Non-pigmented ciliary epithelial cell (primary cell): ENCODE results near the gene GLB1L2.
"Not testable (repeated sequence)": the region's sequence is repeated elsewhere in the genome, so short reads cannot be mapped to it uniquely, and the experiment has no call there.

Experiments
- DNase-seq: peaks from one replicate; pipeline ENCODE4 v3.0.0-alpha.2; 2010; ENCODE audit warnings: low read depth

GLB1L2 gene

DNA sequence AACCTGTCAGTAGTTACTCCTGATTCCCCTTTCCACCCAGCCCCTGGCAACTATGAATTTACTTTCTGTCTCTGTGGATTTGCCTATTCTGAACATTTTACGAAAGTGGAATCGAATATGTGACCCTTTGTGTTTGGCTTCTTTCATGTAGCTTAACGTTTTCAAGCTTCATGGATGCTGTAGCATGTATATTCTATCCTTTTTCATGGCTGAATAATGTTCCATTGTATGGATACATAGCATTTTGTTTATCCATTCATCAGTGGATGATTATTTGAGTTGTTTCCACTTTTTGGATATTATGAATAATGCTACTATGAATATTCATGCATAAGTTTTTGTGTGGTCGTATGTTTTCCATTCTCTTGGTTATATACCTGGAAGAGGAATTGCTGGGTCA, 9.2 kb upstream of the GLB1L2 start:
- no peak for DNase-seq

DNA sequence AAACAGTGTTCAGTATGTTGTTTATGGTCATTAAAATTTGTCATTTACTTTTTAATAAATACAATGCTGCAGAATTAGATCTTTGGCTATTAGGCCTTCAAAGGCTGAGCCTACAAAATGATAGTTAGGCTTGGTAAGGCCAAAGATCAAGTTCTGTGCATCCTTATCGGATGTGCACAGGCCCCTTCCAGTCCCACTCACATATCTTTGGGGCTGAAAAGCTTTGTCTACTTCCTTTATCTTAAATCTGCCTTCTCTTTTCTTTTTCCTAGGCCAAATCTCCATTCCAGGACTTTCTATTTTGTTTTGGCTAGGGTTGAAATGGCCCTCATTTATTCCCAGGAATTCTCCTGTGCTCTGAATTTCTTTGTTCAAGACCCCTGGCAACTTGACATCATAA, 3.4 kb upstream of the GLB1L2 start:
- DNase-seq = no peak

DNA sequence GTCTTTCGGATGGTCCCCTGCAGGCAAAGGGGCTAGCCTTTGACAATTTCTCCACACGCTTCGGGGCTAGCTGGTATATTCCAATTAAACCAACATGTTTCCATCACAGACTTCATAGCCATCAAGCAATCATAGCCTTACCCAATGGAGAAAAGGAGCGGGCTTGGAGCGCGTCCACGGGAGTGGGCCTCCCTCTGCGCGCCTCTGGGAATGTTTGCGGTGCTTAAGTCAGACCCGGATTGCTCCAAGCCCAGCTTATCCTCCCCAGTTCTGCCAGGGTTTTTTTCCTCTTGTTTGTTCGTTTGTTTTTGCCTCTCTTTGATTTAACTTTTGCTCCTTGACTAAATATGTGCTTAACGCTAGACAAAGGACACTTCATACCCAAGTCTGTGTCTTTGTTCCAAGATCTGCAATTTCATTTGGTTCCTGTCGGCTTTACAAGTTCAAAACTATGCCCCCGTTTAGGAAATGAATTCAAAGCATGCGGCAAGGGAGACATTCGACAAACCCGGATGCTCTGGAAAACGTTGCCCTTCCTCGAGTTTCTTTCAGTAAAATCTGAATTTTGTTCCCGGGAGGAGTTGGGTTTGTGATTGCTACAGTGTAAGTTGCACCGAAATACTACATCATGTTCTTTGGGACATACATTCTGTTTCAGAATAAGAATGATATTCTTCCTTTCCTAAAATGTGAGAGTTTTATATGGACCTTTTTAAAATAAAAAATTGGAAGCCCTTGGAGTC, 1.0 kb upstream of the GLB1L2 start:
- no peak for DNase-seq

DNA sequence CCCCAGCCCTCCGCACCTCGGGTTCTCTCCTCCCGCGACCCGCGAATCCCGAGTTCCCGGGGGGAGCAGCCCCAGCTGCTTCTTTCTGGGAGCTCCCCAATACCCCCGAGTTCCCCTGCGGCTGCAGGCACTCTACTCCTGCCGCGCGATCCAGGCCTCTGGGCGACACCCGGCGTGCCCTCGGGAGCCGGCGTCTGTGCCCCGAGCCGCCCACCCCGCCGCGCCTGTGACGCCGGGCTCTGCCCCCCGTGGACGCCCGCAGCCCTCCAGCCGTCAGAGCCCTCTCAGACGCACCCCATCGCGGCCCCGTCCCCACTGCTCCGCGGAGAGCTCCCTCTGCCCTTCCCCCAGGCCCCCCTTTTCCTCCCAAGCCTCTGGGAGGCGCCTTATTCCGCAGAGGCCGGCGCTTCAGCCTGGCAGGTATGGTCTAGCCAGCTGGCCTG, 422 bp downstream of the GLB1L2 start:
- DNase-seq = no peak

DNA sequence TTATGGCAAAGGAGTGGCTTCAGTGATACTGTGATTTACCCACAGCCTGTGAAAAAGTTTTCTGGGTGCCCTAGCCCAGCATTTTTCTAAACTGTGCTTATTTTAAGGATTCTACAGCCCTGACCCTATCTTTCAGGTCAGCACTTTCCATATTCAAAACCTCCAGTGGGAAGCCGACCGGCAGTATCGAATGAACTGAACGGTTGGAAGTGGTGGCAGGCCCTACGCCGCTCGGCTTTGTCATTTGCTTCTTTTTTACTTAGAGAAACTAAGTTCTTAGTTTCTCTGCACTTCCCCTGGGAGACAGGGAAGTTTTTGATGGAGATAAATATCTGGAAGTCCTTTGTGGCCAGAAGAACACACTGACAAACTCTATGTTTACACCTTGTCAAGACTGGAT, 994 bp downstream of the GLB1L2 start:
- DNase-seq = no peak

DNA sequence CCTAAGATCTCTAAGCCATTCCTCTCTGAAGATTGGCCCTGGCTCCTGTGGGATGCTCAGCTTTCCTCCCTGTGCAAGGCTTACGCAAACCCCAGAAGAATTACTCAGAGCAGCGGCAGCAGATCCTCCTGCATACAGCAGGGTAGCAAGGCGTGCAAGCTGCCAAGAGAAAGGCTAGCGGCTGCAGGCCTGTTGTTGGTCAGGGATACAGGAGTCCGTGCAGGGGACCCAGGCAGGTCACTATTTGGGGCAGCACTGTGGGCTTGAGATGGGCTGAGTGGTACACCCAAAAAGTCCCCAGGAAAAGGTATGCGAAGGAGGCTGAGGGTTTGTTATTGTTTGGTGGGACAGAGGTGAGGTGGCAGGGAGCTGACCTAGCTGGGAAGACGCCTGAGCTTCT, 1.5 kb downstream of the GLB1L2 start:
- DNase-seq = no peak

DNA sequence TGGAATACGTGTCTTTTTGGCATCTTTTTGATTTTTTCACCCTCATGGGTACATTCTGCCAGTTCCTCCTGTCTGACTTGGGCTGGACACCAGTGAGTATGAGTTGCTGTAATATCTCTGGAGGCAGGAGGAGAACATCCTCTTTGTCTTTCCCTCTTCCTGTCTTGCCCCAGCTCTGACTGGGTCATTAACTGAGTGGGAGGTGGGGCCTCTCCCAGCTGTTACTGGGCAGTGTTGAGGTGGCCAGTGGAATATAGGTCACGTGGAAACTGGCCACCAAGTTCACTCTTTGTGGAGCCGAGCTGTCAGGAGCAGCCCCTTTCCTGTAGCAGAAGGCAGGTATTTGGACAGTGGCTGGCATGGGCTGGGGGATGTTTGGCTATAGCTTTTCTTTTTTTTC, 2.2 kb downstream of the GLB1L2 start:
- no peak for DNase-seq

DNA sequence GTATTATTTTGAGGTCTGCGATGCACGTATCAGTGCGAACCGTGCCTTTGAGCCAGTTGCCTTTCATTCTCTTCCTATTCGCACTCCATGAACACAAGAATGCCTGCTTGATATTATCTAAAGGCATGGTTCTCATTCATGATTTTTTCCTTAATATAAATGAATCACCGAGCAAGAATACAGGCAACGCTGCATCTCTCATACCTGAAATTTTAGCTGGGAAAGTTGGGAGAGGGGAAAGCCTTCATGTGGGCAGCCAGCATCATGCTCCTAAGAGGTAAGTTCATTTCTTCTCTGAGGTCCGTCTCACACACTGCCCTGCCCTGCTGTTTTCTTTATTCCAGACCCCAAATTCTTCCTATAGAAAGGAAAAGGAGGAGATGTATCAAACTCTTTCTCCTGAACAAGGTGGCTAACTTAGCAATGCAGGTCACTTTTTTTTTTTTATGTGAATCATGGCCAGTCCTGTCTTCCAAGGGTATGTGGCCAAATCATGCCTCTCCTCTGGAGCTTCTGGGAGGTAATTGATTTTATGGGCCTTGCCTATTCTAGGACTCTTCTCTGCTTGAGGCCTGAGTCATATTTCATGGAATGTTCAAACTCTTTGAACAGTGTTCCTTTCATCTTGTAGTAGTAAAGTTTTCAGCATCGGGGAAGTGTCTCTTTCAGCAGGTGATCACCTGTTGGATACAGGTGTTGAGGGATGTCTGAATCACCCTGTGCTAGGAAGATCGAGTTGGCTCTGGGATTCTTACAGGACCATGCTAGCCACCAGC, 3.2 kb downstream of the GLB1L2 start:
- DNase-seq = no peak

DNA sequence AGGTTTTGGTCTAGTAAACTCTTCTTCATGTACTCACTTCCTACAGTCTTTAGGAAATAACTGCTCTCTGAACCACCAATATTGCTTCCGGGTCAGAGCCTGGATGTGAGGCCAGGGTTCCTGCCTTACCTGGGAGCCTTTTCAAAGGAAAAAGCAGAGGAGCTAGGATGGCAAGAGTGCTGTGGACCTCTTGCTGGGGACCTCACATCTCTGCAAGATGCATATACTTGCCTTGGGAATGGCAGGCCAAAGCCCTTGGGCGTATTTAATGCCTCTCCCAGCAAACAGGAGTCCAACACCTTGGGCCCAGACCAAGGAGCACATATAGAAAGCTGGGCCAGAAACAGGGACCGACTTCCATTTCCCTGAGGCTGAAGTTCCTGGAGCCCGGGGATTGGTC, 5.3 kb downstream of the GLB1L2 start:
- no peak for DNase-seq

DNA sequence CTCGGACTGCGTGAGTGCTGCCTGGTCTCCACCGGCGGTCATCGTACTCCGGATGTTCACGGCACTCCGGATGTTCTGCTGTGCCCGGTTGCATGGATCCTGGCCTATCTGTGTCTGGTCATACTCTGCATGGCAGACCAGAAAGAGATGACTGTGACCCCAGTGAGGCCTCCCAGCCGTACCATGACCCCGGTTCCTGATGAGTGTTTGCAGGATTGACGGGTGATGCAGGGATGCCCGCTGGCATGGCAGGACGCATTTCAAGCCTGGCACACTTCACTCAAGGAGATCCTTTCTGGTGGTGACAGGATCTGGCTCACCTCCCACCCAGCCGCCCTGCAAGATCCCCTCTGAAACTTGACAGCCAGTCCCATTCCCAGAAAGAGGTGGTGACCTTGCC, 6.3 kb downstream of the GLB1L2 start:
- no peak for DNase-seq

DNA sequence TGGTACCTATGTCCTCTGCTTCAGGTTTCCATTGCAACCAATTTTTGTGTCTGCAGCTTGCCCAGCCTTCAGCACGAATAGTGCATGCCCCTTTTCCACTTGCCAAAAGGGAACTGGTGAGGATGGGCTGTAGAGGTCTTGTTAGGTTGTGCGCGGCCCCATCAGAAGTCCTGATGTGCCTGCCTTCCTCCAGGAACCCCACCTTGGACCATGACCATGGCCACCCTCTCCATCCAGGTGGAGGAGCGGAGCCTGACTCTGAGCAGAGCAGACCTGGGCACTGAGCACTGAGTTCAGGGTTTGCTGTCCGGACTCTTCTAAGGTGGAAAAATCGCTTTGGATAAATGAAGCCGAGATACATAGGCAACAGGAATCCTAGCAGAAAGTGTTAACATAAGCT, 6.9 kb downstream of the GLB1L2 start:
- no peak for DNase-seq

DNA sequence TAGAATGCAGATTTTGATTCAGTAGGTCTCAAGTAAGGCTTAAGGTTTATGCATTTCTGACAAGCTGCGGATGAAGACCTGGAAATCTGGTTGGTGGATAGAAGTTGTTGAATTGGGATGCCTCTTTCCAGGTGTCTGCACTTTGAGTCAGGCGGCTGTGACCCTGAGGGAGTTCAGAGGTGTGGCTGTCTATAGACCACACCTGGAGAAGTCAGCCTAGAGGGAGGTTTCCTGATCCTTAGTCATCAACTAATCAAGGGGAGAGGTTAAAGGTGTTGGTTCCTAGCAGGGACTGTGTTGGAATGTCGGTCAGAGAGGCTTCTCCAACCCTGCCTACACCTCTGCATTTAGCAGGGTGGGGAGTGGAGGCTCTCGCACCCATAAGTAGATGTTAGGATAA, 8.0 kb downstream of the GLB1L2 start:
- DNase-seq = no peak

DNA sequence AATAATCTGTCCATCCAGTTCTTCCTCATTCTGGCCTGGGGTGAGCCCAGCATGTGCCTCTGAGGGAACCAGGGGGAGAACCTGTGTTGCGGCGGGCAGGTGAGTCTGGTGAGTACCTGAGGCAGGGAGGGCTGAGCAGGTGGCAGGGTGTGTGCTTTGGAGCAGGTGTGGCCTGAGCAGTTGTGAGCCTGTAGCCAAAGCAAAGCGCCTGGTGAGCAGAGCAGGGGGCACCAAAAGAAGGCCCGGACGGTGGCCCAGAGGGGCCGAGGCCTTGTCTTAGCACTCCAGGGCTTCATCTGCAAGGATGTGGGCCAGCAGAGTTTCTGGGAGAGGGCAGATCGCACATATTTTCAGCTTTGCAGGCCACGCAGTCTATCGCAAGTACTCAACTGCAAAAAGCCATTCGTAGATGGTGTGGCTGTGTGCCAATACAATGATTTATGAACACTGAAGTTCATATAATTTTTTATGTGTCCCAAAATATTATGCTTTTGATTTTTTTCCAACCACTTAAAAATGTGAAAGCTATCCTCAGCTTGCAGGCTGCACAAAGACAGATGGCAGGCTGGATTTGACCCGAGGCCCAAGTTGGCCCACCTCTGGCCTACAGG, 8.7 kb downstream of the GLB1L2 start:
- no peak for DNase-seq

DNA sequence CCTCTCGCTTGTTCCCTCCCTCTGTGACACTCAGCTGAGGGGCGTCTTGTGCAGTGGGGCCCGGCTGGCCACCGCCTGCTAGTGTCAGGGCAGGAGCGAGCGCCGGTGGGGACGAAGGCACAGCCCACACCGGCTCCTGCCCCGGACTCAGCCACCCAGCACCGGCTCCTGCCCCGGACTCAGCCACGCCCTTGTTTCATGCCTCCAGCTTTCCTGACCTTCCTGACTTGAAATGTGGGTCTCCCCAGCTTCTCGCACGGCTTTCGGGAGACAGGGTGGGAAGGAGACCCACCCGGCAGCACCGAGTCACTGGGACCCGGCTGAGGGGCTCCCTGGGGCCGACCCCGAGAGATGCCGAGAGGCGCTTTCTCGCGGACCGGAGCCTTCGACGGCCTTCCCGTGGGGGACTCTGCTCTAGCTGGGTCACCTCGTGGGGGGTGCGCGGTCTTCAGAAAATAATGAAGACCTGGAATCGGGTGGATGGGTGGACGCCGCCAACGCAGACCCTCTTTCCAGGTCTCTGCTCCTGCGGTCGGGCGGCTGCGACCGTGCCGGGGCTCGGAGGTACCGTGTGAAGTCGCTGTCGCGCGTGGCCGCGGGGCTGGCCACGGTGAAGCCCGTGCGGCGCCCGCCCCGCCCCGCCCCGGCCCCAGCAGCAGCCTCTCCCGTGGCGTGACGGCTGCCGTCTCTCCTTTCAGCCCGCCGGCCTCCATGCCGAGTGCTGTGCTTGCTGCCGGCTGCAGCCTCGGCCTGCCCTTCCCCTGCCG, 10.2 kb downstream of the GLB1L2 start:
- no peak for DNase-seq

DNA sequence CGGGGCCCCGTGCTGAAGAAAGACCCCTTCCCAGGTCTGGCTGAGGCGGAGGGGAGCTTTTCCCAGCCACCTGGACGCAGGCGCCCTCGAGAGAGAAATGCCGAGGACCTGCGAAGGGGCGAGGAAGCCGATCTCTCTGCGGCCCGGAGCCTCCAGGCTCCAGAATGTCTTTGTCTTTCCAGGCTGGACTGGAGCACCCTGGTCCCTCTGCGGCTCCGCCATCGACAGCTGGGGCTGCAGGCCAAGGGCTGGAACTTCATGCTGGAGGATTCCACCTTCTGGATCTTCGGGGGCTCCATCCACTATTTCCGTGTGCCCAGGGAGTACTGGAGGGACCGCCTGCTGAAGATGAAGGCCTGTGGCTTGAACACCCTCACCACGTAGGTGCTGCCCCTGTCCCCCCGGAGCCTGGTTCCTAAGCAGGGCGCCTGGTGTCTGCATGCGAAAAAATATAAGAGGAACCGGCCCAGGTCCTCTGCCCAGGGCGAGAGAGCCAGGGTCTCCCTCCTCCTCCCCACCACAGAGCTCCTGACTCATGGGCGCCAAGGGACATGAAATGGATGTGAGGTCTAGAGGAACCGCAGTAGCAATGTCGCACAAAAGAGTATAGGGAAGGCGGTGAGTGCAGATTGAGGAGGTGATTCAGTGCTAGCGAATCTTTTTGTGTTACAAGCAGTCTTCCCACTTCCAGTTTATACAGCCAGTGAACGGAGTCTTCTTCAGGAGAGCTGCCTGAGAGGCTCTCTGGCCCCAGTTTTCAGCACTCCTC, 11.0 kb downstream of the GLB1L2 start:
- DNase-seq = no peak

DNA sequence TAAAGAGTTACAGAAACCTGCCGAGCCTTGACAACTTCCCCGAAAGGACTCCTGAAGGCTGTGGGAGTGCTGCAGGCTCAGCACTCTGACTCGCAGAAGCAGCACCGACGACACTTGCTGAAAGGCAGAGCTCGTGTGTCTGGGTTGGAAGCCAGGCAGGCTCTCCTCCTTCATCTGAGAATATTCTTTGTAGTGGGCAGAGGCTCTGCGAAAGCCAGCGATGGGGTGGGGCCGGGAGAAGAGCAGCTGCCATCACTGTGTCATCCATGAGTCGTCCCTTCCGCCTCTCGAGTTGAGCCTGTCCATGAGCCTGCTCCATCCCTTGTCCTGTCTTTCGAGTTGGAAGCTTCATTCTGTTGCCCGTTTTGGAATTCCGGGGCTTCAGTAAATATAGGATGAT, 11.9 kb downstream of the GLB1L2 start:
- no peak for DNase-seq

DNA sequence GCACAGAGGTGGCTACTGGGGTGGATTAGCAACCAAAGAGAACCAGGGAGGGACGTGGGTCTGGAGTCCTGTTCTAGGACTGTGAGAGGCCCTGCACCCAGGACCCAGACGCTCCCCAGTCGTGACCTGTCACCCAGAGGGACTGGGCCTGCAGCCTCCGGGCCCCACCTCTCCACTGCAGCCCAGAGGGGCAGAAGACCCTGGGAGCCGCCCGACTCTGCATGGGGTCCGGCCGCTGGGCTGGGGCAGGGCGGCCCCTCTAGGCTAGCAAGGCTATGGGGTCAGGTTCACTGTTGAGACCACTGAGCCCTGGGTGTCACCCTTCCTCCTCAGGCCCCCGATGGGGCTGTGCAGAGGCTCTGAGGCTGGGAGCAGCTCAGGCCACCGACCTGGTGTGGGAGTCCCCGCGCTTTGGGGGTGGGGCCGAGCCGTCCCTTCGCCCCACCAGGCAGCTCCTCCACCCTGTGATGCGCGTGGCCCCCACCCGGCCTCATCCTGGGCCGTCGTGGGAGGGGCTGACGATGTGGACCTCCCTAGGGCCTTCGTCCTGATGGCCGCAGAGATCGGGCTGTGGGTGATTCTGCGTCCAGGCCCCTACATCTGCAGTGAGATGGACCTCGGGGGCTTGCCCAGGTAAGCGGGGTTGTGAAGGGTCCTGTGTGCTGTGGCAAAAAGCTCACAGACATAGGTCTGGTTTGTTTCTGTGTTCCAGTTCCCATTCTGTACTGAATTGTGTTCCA, 12.9 kb downstream of the GLB1L2 start:
- not testable (repeated sequence) for DNase-seq

DNA sequence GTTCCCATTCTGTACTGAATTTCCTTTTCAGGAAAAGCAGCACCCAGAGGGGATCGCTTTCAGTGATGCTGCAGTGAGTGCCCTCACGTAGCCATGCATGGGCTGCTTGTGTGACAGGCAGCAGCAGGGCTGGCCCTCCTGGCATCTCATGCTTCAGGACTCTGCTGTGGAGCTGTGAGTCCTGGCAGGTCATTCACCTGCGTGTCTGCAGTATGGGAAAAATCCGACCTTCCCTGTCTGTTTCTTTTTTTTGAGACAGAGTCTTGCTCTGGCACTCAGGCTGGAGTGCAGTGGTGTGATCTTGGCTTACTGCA, 13.4 kb downstream of the GLB1L2 start:
- no peak for DNase-seq

DNA sequence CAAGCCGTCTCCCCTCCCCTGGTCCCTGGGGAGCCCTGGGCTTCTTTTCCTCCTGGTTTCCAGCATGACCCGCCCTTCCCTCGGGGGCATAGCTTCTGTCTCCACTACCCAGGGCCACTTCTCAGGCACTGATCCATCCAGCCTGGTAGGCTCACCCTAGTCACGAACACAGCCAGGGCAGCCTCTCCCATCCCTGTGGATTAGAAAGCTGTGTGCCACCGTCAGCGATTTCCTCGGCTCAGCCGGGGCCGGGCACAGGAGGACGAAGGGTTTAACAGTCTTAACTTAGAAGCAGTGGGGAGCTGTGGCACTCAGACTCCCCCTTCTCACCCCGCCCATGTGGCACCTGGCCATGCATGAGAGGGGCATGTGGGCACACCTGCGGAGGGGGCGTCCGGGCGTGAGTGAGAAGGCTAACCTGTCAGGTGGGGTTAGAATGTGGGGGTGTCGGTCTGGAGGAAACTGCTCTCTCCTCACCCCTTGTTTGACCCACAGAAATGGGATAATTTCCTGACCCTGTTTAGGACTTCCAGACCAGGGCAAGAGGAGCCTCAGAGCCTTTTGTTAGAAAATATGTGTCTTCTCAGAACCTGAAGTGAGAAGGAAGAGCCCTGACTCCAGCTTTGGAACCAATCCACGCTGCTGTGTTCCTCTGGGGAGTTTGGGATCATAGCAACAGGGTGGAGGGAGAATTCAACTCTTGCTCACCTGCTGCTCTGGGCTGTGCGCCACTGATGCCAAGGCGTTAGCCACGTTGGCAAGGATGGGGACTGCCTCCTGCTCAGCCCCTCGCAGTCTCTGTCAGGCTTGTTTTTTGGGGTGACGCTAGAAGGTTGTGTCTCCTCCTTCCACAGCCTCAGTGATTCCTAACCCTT, 14.6 kb downstream of the GLB1L2 start:
- no peak for DNase-seq

DNA sequence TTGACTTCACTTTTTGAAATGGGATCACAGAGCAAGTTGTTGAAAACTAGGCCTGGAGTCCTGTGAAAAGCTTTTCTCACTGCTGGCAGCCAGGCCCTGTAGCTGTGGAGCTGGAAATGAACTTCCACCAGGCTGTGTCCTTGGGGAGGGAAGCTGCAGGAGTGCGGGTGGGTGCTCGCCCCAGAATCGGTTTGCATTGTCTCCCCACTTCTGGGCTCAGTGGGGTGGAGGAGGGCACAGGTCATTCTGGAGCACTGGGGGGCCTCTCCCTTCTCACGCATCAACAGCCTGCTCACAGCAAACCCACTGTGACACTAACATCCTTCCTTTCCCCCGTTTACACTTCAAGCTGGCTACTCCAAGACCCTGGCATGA, 15.2 kb downstream of the GLB1L2 start:
- DNase-seq = no peak
